ENCODE measurements around the gene SPTBN1.

- TF ChIP-seq POLR2A (IDR thresholded peaks at IDR 0.05) (no peak), CTCF (IDR thresholded peaks at IDR 0.05) (no peak)
These were observed 38.0 kb downstream of the SPTBN1 start for GRCh38 chr2:54494087-54494486.
